Suprapubic skin (tissue), 3 donors: ENCODE data around the gene SYT2.

ENCODE experiments used
- CTCF ChIP-seq, 2 donors: fragments of 200-600 bp in 1 of 2; fragments of 450-650 bp in 1 of 2; sonication (generic) in 1 of 2; IDR thresholded peaks; one replicate each; pipeline ENCODE4 v1.5.1; 2016 to 2019; ENCODE audit warnings: antibody characterized with exemption in 2 of 2, mild to moderate bottlenecking in 1 of 2, moderate library complexity in 1 of 2
- EP300 ChIP-seq: sonication (generic); formaldehyde crosslinking; IDR thresholded peaks from one replicate; pipeline ENCODE4 v1.6.1; 2017; ENCODE audit warnings: antibody characterized with exemption
- POLR2A ChIP-seq, 2 donors: fragments of 450-650 bp; IDR thresholded peaks; one replicate each; pipeline ENCODE4 v1.6.1; 2017; ENCODE audit warnings: antibody characterized with exemption in 2 of 2, mild to moderate bottlenecking in 2 of 2, moderate library complexity in 2 of 2

GRCh38 chr1:202659974-202660373 lies 50.3 kb downstream of the SYT2 start:
- TF ChIP-seq CTCF (IDR thresholded peaks at IDR 0.05) (no peak), EP300 (no peak), POLR2A (IDR thresholded peaks at IDR 0.05) (no peak)
